Lower leg skin (tissue), 4 donors: ENCODE results near the gene CREBZF. TPM values are rescaled to one million over a fixed set of nuclear protein-coding genes. Genes with fewer than 3 reads are reported as not detected.

Experiments used
- DNase-seq, 2 donors: peaks; one replicate each; pipeline ENCODE4 v3.0.0-alpha.2; 2019; ENCODE audit warnings: low spot score in 2 of 2
- H3K4me3 ChIP-seq: fragments of 200-600 bp; sonication (generic); 2 replicates; pipeline ENCODE4 v1.5.1; 2017; ENCODE audit warnings: mild to moderate bottlenecking, low read depth; ENCODE audit not compliant: poor library complexity, severe bottlenecking
- POLR2A ChIP-seq, 2 donors: fragments of 450-650 bp; IDR thresholded peaks; one replicate each; pipeline ENCODE4 v1.6.1; 2016 to 2017; ENCODE audit warnings: antibody characterized with exemption in 2 of 2, mild to moderate bottlenecking in 1 of 2, moderate library complexity in 1 of 2
- WGBS, 2 donors: methylation state at CpG; one replicate each; pipeline ENCODE4 v1.1.5; 2018; 5-methylcytosine and 5-hydroxymethylcytosine counted together
- intact Hi-C: fragments of 100-400 bp; cut with DNase I; formaldehyde crosslinking; loops from one replicate; pipeline ENCODE4 v1.15.0; 2023; ENCODE audit warnings: low total_unique reads
- total RNA-seq, 4 donors: library from RNA; depleted of rRNA; stranded (reverse); fragments of >200 nt; gene quantifications; one replicate each; pipeline ENCODE4 v1.1.0, GENCODE V29; 2016
- TF ChIP-seq, protein P1 (sequence below), 3 donors: fragments of 450-650 bp; IDR thresholded peaks; one replicate each; pipeline ENCODE4 v1.5.1; 2016; ENCODE audit warnings: antibody characterized with exemption in 3 of 3, mild to moderate bottlenecking in 3 of 3, moderate library complexity in 2 of 3

The CREBZF gene
- total RNA-seq, 4 donors from 2014 or later, result 43.8 to 75.1 (median 48.5) TPM

DNA sequence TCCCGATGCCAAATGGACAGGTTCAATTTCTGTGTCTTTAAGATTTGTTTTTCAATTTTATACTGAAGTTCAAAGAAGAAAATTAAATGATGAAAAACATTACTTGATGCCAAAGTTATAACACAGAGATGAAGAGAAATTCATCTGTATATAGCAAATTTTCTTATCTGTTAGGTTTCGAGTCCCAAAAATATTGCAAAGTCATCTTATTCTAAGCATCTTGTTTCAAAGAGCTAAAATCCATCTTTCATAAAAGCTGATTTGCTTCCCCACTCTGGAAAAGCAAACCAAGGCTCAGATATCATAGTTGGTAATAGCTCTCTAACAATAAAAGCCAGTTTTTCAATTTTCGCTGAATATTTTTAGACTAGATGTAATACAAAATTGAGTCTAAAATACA is 40.0 kb upstream of the CREBZF start:
- intact Hi-C loops, result no loop called here
- no peak for DNase-seq
- 98 to 99% methylated on average over 3 of the region's 3 CpGs for WGBS, 2 donors
- no peak overlapping the region for H3K4me3 ChIP-seq
- TF ChIP-seq, protein P1, sequence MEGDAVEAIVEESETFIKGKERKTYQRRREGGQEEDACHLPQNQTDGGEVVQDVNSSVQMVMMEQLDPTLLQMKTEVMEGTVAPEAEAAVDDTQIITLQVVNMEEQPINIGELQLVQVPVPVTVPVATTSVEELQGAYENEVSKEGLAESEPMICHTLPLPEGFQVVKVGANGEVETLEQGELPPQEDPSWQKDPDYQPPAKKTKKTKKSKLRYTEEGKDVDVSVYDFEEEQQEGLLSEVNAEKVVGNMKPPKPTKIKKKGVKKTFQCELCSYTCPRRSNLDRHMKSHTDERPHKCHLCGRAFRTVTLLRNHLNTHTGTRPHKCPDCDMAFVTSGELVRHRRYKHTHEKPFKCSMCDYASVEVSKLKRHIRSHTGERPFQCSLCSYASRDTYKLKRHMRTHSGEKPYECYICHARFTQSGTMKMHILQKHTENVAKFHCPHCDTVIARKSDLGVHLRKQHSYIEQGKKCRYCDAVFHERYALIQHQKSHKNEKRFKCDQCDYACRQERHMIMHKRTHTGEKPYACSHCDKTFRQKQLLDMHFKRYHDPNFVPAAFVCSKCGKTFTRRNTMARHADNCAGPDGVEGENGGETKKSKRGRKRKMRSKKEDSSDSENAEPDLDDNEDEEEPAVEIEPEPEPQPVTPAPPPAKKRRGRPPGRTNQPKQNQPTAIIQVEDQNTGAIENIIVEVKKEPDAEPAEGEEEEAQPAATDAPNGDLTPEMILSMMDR (IDR thresholded peaks at IDR 0.05), result no peak
- TF ChIP-seq POLR2A (IDR thresholded peaks at IDR 0.05), result no peak

DNA sequence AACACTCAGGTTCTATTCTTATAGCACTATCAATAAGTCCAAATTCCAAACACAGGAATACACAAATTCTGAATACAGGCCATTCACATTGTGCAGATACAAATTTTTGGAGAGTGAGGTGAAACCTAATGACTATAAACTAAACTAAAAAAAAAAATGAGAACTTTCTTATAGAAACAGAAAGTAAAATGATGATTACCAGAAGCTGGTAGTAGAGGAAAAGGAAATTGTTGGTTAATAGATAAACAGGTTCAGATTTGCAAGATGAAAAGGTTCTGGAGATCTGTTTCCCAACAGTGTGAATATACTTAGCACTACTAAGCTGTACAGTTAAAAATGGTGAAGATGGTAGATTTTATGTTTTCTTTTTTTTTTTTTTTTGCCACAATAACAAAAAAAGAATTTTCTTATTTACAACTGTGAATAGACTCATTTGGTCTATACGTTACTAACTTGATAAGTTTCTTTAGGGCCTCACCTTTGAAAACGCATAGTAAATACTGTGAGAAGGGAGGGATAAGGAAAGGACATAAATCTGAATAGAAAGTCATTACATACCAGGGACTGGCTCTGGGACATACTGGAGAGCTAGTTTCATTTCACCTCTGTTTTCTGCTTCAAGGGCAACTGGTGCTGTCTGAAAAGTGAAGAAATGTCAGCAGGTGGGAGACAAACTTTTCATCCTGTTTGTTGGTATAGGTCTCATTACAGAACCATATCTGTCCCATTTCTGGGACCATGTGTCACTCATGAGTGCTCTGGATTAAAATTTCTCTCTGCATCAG is 35.2 kb upstream of the CREBZF start:
- intact Hi-C loops, result no loop called here
- TF ChIP-seq, protein P1 (IDR thresholded peaks at IDR 0.05), result no peak
- TF ChIP-seq POLR2A (IDR thresholded peaks at IDR 0.05), result no peak
- no peak overlapping the region for H3K4me3 ChIP-seq
- no peak for DNase-seq
- 80 to 90% methylated on average over 2 of the region's 2 CpGs for WGBS, 2 donors

- intact Hi-C loops, result no loop called here
- TF ChIP-seq POLR2A (IDR thresholded peaks at IDR 0.05), result no peak
- TF ChIP-seq, protein P1 (IDR thresholded peaks at IDR 0.05), result no peak
- DNase-seq, result no peak
- 32 to 52% methylated on average over 1 of the region's 1 CpG for WGBS, 2 donors
- no peak overlapping the region for H3K4me3 ChIP-seq
These were observed 33.3 kb upstream of the CREBZF start for GRCh38 chr11:85698195-85698594.

- no peak overlapping the region for H3K4me3 ChIP-seq
- WGBS, 2 donors, result 58 to 64% methylated on average over 2 of the region's 2 CpGs
- intact Hi-C loops, result no loop called here
- TF ChIP-seq POLR2A (IDR thresholded peaks at IDR 0.05), result no peak
- TF ChIP-seq, protein P1 (IDR thresholded peaks at IDR 0.05), result no peak
- DNase-seq, result no peak
These were observed 32.8 kb upstream of the CREBZF start for GRCh38 chr11:85697747-85698146.

DNA sequence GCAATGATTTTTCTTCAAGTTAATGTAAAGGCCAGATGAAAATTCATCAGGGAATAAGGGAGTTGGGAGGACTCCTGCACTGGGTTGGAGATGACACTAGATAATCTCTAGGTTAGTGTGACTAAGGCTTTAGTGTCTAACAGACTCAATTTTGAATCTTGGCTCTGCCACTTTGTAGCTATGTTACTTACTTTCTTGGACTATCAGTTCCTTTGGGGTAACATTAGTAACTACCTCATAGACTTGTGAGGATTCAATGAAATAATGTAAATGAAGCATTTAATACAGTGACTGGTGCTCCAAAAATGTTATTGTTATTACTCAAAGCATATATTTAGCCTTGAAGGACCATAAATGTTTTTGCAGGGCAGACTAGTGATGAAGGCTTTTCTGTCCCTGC is 30.6 kb upstream of the CREBZF start:
- intact Hi-C loops, result no loop called here
- no peak overlapping the region for H3K4me3 ChIP-seq
- TF ChIP-seq, protein P1 (IDR thresholded peaks at IDR 0.05), result no peak
- no peak for TF ChIP-seq POLR2A (IDR thresholded peaks at IDR 0.05)
- DNase-seq, result no peak
